ENCODE results near the gene PCDHA11.
A peak's percentile ranks its signal among the peaks of the same experiment; 100 is the strongest.
"Not testable (repeated sequence)": the region's sequence is repeated elsewhere in the genome, so short reads cannot be mapped to it uniquely, and the experiment has no call there.

PCDHA11 gene

DNA sequence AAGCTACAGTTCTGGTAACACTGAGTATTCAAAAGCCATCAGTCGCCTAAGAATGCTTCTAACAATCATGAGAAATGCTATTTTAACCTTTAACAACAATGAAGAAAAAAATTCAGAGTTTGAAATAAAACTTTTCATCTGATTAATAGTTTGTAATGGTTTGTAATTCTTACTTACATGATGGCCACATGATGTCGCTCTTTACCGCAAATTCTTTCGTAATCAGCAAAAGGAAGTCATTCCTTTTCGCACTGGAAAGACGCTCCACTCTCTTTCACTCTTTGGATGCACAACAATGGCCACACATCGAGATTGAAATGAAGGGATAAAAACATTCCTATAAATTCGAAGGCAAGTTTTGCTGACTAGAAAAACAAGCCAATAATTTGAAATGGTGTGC lies 34.8 kb upstream of the PCDHA11 start, which contains the start of gene PCDHA7:
Gene PCDHA7 (plus strand): TSS at position 277 of the 400 bp plus-strand sequence. CDS start 115 bp downstream, at position 392.
- peak within 1 kb of the TSS; percentile 2 to 29 for H3K4me3 ChIP-seq (ENCODE audit: low read depth in 1 of 2, low read length in 2 of 2)

DNA sequence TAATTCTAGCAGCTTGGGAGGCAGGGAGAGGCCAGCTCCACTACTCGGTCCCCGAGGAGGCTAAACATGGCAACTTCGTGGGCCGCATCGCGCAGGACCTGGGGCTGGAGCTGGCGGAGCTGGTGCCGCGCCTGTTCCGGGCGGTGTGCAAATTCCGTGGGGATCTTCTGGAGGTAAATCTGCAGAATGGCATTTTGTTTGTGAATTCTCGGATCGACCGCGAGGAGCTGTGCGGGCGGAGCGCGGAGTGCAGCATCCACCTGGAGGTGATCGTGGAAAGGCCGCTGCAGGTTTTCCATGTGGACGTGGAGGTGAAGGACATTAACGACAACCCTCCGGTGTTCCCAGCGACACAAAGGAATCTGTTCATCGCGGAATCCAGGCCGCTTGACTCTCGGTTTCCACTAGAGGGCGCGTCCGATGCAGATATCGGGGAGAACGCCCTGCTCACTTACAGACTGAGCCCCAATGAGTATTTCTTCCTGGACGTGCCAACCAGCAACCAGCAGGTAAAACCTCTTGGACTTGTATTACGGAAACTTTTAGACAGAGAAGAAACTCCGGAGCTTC lies 34.2 kb upstream of the PCDHA11 start:
- H3K4me3 ChIP-seq (ENCODE audit: low read depth in 1 of 2, low read length in 2 of 2): peak overlapping the region; percentile 2 to 29
- not testable (repeated sequence) for H3K27me3 ChIP-seq (ENCODE audit: control insufficient read depth in 1 of 2, insufficient read depth in 2 of 2, low read length in 2 of 2)

More for the DNA sequence above, 34.8 kb upstream of the PCDHA11 start, which contains the start of gene PCDHA7:
- no peaks in the 10 kb centered on the region for H3K4me1 ChIP-seq (ENCODE audit: control insufficient read depth in 1 of 2, insufficient read depth in 2 of 2, low read length in 2 of 2)
- no peak within 1 kb of the TSS for H3K27ac ChIP-seq (ENCODE audit: low read depth, low read length)
- H3K27me3 ChIP-seq (ENCODE audit: control insufficient read depth in 1 of 2, insufficient read depth in 2 of 2, low read length in 2 of 2): no peaks in the 10 kb centered on the region
- H3K9me3 ChIP-seq (ENCODE audit: control insufficient read depth in 1 of 2, low read length in 2 of 2): peaks cover 20 to 23% of the 10 kb centered on the region in 2 donors
- H3K9ac ChIP-seq (ENCODE audit: low read depth in 1 of 2, low read length in 2 of 2): no peak within 1 kb of the TSS
- no peaks in the 10 kb centered on the region for H3K36me3 ChIP-seq (ENCODE audit: control insufficient read depth in 1 of 2, insufficient read depth in 2 of 2, low read length in 2 of 2)

DNA sequence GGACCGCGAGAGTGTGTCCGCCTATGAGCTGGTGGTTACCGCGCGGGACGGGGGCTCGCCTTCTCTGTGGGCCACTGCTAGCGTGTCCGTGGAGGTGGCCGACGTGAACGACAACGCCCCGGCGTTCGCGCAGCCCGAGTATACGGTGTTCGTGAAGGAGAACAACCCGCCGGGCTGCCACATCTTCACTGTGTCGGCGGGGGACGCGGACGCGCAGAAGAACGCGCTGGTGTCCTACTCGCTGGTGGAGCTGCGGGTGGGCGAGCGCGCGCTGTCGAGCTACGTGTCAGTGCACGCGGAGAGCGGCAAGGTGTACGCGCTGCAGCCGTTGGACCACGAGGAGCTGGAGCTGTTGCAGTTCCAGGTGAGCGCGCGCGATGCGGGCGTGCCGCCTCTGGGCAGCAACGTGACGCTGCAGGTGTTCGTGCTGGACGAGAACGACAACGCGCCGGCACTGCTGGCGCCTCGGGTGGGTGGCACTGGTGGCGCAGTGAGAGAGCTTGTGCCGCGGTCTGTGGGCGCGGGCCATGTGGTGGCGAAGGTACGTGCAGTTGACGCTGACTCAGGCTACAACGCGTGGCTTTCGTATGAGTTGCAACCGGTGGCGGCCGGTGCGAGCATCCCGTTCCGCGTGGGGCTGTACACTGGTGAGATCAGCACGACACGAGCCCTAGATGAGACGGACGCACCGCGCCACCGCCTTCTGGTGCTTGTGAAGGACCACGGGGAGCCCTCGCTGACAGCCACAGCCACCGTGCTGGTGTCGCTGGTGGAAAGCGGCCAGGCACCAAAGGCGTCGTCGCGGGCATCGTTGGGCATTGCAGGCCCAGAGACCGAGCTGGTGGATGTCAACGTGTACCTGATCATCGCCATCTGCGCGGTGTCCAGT lies 32.9 kb upstream of the PCDHA11 start:
- Histone ChIP-seq H3K9ac (ENCODE audit: low read depth in 1 of 2, low read length in 2 of 2) (no peak overlapping the region), H3K4me3 (ENCODE audit: low read depth in 1 of 2, low read length in 2 of 2) (no peak overlapping the region), H3K36me3 (ENCODE audit: control insufficient read depth in 1 of 2, insufficient read depth in 2 of 2, low read length in 2 of 2) (no peaks in the 10 kb centered on the region), H3K4me1 (ENCODE audit: control insufficient read depth in 1 of 2, insufficient read depth in 2 of 2, low read length in 2 of 2) (no peaks in the 10 kb centered on the region), H3K27ac (ENCODE audit: low read depth, low read length) (no peak overlapping the region), H3K27me3 (ENCODE audit: control insufficient read depth in 1 of 2, insufficient read depth in 2 of 2, low read length in 2 of 2) (no peaks in the 10 kb centered on the region), H3K9me3 (ENCODE audit: control insufficient read depth in 1 of 2, low read length in 2 of 2) (peaks cover 19 to 21% of the 10 kb centered on the region in 2 donors)

More for the DNA sequence above, 34.2 kb upstream of the PCDHA11 start:
- H3K9me3 ChIP-seq (ENCODE audit: control insufficient read depth in 1 of 2, low read length in 2 of 2): peaks cover 20 to 23% of the 10 kb centered on the region in 2 donors
- not testable (repeated sequence) for H3K4me1 ChIP-seq (ENCODE audit: control insufficient read depth in 1 of 2, insufficient read depth in 2 of 2, low read length in 2 of 2); H3K27ac ChIP-seq (ENCODE audit: low read depth, low read length); H3K9ac ChIP-seq (ENCODE audit: low read depth in 1 of 2, low read length in 2 of 2); H3K36me3 ChIP-seq (ENCODE audit: control insufficient read depth in 1 of 2, insufficient read depth in 2 of 2, low read length in 2 of 2)

DNA sequence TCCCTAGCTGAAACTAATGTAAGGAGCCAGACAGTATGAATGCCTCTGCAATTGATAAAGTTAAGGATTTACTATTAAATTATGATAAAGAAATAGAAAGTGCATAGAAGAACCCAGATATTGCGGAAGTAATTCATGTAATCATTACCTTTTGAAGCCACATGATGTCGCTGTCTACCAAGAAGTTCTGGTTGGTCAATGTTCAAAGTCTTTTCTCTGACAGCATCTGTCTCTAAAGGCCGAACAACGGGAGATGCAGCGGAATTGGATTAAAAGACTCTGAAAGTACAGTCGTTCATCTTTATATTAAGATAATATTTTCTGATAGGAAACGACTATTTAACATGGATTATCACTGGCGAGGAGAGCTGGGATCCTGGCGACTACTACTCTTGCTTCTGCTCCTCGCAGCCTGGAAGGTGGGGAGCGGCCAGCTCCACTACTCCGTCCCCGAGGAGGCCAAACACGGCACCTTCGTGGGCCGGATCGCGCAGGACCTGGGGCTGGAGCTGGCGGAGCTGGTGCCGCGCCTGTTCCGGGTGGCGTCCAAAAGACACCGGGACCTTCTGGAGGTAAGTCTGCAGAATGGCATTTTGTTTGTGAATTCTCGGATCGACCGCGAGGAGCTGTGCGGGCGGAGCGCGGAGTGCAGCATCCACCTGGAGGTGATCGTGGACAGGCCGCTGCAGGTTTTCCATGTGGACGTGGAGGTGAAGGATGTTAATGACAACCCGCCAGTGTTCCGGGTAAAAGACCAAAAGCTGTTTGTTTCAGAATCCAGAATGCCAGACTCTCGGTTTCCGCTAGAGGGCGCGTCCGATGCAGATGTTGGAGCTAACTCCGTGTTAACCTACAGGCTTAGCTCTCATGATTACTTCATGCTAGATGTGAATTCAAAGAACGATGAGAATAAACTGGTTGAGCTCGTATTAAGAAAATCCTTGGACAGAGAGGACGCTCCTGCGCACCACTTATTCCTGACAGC lies 27.5 kb upstream of the PCDHA11 start, which contains the start of gene PCDHA8:
Gene PCDHA8 (plus strand): TSS at position 210 of the 985 bp plus-strand sequence. CDS start 135 bp downstream, at position 345.
- H3K36me3 ChIP-seq (ENCODE audit: control insufficient read depth in 1 of 2, insufficient read depth in 2 of 2, low read length in 2 of 2): no peaks in the 10 kb centered on the region
- H3K9ac ChIP-seq (ENCODE audit: low read depth in 1 of 2, low read length in 2 of 2): no peak within 1 kb of the TSS
- H3K4me3 ChIP-seq (ENCODE audit: low read depth in 1 of 2, low read length in 2 of 2): no peak within 1 kb of the TSS
- no peaks in the 10 kb centered on the region for H3K27me3 ChIP-seq (ENCODE audit: control insufficient read depth in 1 of 2, insufficient read depth in 2 of 2, low read length in 2 of 2)
- H3K4me1 ChIP-seq (ENCODE audit: control insufficient read depth in 1 of 2, insufficient read depth in 2 of 2, low read length in 2 of 2): no peaks in the 10 kb centered on the region
- H3K27ac ChIP-seq (ENCODE audit: low read depth, low read length): no peak within 1 kb of the TSS
- H3K9me3 ChIP-seq (ENCODE audit: control insufficient read depth in 1 of 2, low read length in 2 of 2): peaks cover 6 to 18% of the 10 kb centered on the region in 2 donors

DNA sequence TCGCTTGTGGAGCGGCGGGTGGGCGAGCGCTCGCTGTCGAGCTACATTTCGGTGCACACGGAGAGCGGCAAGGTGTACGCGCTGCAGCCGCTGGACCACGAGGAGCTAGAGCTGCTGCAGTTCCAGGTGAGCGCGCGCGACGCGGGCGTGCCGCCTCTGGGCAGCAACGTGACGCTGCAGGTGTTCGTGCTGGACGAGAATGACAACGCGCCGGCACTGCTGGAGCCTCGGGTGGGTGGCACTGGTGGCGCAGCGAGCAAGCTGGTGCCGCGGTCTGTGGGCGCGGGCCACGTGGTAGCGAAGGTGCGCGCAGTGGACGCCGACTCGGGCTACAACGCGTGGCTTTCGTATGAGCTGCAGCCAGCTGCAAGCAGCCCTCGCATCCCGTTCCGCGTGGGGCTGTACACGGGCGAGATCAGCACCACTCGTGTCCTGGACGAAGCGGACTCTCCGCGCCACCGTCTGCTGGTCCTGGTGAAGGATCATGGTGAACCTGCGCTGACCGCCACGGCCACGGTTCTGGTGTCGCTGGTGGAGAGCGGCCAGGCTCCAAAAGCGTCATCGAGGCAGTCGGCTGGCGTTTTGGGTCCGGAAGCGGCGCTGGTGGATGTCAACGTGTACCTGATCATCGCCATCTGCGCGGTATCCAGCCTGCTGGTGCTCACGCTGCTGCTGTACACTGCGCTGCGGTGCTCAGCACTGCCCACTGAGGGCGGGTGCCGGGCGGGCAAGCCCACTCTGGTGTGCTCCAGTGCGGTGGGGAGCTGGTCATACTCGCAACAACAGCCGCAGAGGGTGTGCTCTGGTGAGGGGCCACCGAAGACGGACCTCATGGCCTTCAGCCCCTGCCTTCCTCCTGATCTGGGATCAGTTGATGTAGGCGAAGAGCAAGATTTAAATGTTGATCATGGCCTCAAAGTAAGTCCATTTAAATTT lies 25.7 kb upstream of the PCDHA11 start:
- no peak overlapping the region for H3K27ac ChIP-seq (ENCODE audit: low read depth, low read length)
- no peaks in the 10 kb centered on the region for H3K27me3 ChIP-seq (ENCODE audit: control insufficient read depth in 1 of 2, insufficient read depth in 2 of 2, low read length in 2 of 2)
- peaks cover 4 to 17% of the 10 kb centered on the region in 2 donors for H3K9me3 ChIP-seq (ENCODE audit: control insufficient read depth in 1 of 2, low read length in 2 of 2)
- no peak overlapping the region for H3K9ac ChIP-seq (ENCODE audit: low read depth in 1 of 2, low read length in 2 of 2)
- no peaks in the 10 kb centered on the region for H3K4me1 ChIP-seq (ENCODE audit: control insufficient read depth in 1 of 2, insufficient read depth in 2 of 2, low read length in 2 of 2)
- no peaks in the 10 kb centered on the region for H3K36me3 ChIP-seq (ENCODE audit: control insufficient read depth in 1 of 2, insufficient read depth in 2 of 2, low read length in 2 of 2)
- H3K4me3 ChIP-seq (ENCODE audit: low read depth in 1 of 2, low read length in 2 of 2): no peak overlapping the region

DNA sequence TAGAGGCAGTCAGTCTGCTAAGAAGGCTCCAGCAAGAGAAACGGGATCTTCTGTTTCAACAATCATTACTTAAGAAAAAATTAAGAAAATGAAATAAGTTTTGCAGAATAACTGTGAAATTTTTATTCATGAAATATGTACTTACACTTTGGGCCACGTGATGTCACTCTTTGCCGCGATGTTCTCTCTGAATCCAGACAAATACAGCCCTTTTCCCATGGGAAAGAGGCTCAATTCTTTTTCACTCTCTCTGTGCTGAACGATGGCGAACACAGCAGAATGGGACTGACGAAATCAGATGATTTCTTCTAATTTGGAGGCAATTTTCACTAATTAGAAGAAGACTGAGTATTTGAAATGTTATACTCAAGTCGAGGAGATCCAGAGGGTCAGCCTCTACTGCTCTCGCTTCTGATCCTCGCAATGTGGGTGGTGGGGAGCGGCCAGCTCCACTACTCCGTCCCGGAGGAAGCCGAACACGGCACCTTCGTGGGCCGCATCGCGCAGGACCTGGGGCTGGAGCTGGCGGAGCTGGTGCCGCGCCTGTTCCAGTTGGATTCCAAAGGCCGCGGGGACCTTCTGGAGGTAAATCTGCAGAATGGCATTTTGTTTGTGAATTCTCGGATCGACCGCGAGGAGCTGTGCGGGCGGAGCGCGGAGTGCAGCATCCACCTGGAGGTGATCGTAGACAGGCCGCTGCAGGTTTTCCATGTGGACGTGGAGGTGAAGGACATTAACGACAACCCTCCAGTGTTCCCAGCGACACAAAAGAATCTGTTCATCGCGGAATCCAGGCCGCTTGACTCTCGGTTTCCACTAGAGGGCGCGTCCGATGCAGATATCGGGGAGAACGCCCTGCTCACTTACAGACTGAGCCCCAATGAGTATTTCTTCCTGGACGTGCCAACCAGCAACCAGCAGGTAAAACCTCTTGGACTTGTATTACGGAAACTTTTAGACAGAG lies 20.3 kb upstream of the PCDHA11 start, which contains the start of gene PCDHA9:
Gene PCDHA9 (plus strand): TSS at position 244 of the 964 bp plus-strand sequence. CDS start 114 bp downstream, at position 358.
- not testable (repeated sequence) for H3K4me3 ChIP-seq (ENCODE audit: low read depth in 1 of 2, low read length in 2 of 2); H3K4me1 ChIP-seq (ENCODE audit: control insufficient read depth in 1 of 2, insufficient read depth in 2 of 2, low read length in 2 of 2); H3K27ac ChIP-seq (ENCODE audit: low read depth, low read length); H3K9ac ChIP-seq (ENCODE audit: low read depth in 1 of 2, low read length in 2 of 2); H3K36me3 ChIP-seq (ENCODE audit: control insufficient read depth in 1 of 2, insufficient read depth in 2 of 2, low read length in 2 of 2); H3K27me3 ChIP-seq (ENCODE audit: control insufficient read depth in 1 of 2, insufficient read depth in 2 of 2, low read length in 2 of 2)
- H3K9me3 ChIP-seq (ENCODE audit: control insufficient read depth in 1 of 2, low read length in 2 of 2): peaks cover 0 to 14% of the 10 kb centered on the region in 2 donors

DNA sequence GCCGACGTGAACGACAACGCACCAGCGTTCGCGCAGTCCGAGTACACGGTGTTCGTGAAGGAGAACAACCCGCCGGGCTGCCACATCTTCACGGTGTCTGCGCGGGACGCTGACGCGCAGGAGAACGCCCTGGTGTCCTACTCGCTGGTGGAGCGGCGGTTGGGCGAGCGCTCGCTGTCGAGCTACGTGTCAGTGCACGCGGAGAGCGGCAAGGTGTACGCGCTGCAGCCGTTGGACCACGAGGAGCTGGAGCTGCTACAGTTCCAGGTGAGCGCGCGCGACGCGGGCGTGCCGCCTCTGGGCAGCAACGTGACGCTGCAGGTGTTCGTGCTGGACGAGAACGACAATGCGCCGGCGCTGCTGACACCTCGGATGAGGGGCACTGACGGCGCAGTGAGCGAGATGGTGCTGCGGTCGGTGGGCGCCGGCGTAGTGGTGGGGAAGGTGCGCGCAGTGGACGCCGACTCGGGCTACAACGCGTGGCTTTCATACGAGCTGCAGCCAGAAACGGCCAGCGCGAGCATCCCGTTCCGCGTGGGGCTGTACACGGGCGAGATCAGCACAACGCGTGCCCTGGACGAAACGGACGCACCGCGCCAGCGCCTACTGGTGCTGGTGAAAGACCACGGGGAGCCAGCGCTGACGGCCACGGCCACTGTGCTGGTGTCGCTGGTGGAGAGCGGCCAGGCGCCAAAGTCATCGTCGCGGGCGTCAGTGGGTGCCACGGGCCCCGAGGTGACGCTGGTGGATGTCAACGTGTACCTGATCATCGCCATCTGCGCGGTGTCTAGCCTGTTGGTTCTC lies 18.7 kb upstream of the PCDHA11 start:
- H3K9ac ChIP-seq (ENCODE audit: low read depth in 1 of 2, low read length in 2 of 2); H3K36me3 ChIP-seq (ENCODE audit: control insufficient read depth in 1 of 2, insufficient read depth in 2 of 2, low read length in 2 of 2); H3K4me1 ChIP-seq (ENCODE audit: control insufficient read depth in 1 of 2, insufficient read depth in 2 of 2, low read length in 2 of 2); H3K4me3 ChIP-seq (ENCODE audit: low read depth in 1 of 2, low read length in 2 of 2); H3K27me3 ChIP-seq (ENCODE audit: control insufficient read depth in 1 of 2, insufficient read depth in 2 of 2, low read length in 2 of 2); H3K27ac ChIP-seq (ENCODE audit: low read depth, low read length): not testable (repeated sequence)
- H3K9me3 ChIP-seq (ENCODE audit: control insufficient read depth in 1 of 2, low read length in 2 of 2): peaks cover 0 to 14% of the 10 kb centered on the region in 2 donors

Measured in duodenal mucosa (tissue), 2 donors.